GM12878 (cell line): ENCODE results near the gene HLA-DQA2. TPM values are rescaled to one million over a fixed set of nuclear protein-coding genes. Genes with fewer than 3 reads are reported as not detected.
A peak's percentile ranks its signal among the peaks of the same experiment; 100 is the strongest.

Experiments used
- ATAC-seq: fragments of 200-7000 bp; cut with Tn5 transposase; 3 replicates; pipeline ENCODE4 v1.9.1; 2020; ENCODE audit warnings: mild to moderate bottlenecking, moderate library complexity
- BruUV-seq: library from RNA; stranded (reverse); fragments of 400-500 nt; replicated peaks from 2 replicates; lab custom pipeline; 2021; lab: Mats Ljungman, UMichigan
- CTCF ChIA-PET: fragments of 300-600 bp; sonication (Branson Sonifier 250); formaldehyde crosslinking; extraction: SDS; loops from one replicate; lab custom pipeline; 2021; ENCODE audit warnings: inconsistent platforms; lab: Yijun Ruan, JAX
- POLR2A ChIA-PET: fragments of 350-600 bp; formaldehyde crosslinking; extraction: SDS; loops from one replicate; lab custom pipeline; 2021; ENCODE audit warnings: inconsistent platforms; lab: Charles Lee
- RAD21 ChIA-PET: fragments of 300-600 bp; sonication (Branson Sonifier 250); formaldehyde crosslinking; loops from one replicate; lab custom pipeline; 2023; ENCODE audit warnings: antibody characterized with exemption; ENCODE audit not compliant: unreplicated experiment; lab: Charles Lee
- SMC1A ChIA-PET: fragments of 300-600 bp; sonication (Branson Sonifier 250); formaldehyde crosslinking; loops from one replicate; lab custom pipeline; 2023; ENCODE audit not compliant: unreplicated experiment, uncharacterized antibody; lab: Charles Lee
- DNase-seq: peaks from one replicate; pipeline ENCODE4 v3.0.0-alpha.2; 2011; ENCODE audit warnings: low read depth, low spot score
- FAIRE-seq: peaks from 3 replicates; lab custom pipeline; 2011; peaks lifted over from hg19 to GRCh38; lab: Jason Lieb, UNC
- H2AFZ ChIP-seq: 2 replicates; pipeline ENCODE4 v1.6.0; 2011; ENCODE audit warnings: low read depth, low read length, control low read depth; ENCODE audit not compliant: control insufficient read depth
- H3K27ac ChIP-seq: 2 replicates; pipeline ENCODE4 v1.5.1; 2011; ENCODE audit warnings: control low read depth; ENCODE audit not compliant: control insufficient read depth, insufficient read depth
- H3K27me3 ChIP-seq, 2 experiments: replicated peaks in 1 of 2; 2 replicates each; pipeline versions ENCODE4 v1.6.0 to v1.6.1; 2011; ENCODE audit warnings: low read length in 1 of 2; ENCODE audit not compliant: control insufficient read depth in 2 of 2, insufficient read depth in 2 of 2
- H3K36me3 ChIP-seq, 2 experiments: 2 replicates each; pipeline ENCODE4 v1.5.1; 2011; ENCODE audit warnings: low read length in 1 of 2; ENCODE audit not compliant: control insufficient read depth in 2 of 2, insufficient read depth in 2 of 2
- H3K4me1 ChIP-seq: 2 replicates; pipeline ENCODE4 v1.6.1; 2011; ENCODE audit warnings: mild to moderate bottlenecking, low read length, moderate library complexity, mixed read lengths; ENCODE audit not compliant: control insufficient read depth, insufficient read depth
- H3K4me2 ChIP-seq: 2 replicates; pipeline ENCODE4 v1.6.0; 2011; ENCODE audit warnings: control low read depth; ENCODE audit not compliant: control insufficient read depth, insufficient read depth
- H3K4me3 ChIP-seq: fragments of 200-600 bp; sonication (generic); 2 replicates; pipeline ENCODE4 v1.5.1; 2016
- H3K79me2 ChIP-seq: 2 replicates; pipeline ENCODE4 v1.6.0; 2011; ENCODE audit warnings: low read length; ENCODE audit not compliant: control insufficient read depth, insufficient read depth
- H3K9ac ChIP-seq: 2 replicates; pipeline ENCODE4 v1.8.0; 2011; ENCODE audit warnings: low read length, control low read depth, mixed read lengths; ENCODE audit not compliant: control insufficient read depth, insufficient read depth
- H3K9me3 ChIP-seq: replicated peaks from 3 replicates; pipeline ENCODE4 v1.5.1; 2011; ENCODE audit warnings: mild to moderate bottlenecking, low read length; ENCODE audit not compliant: control insufficient read depth, insufficient read depth
- H4K20me1 ChIP-seq: 2 replicates; pipeline ENCODE4 v1.6.0; 2011; ENCODE audit not compliant: control insufficient read depth, insufficient read depth
- BCL11A ChIP-seq: IDR thresholded peaks from 2 replicates; pipeline ENCODE4 v1.6.1; 2011; ENCODE audit warnings: low read depth, low read length
- CREB1 ChIP-seq: IDR thresholded peaks from 2 replicates; pipeline ENCODE4 v1.6.1; 2012; ENCODE audit warnings: low read depth, mild to moderate bottlenecking, inconsistent platforms
- HDAC2 ChIP-seq: fragments of 200-600 bp; sonication (generic); IDR thresholded peaks from 2 replicates; pipeline ENCODE4 v1.6.1; 2017
- IRF3 ChIP-seq: fragments of 450-650 bp; IDR thresholded peaks from 2 replicates; pipeline ENCODE4 v1.6.1; 2014; ENCODE audit warnings: mild to moderate bottlenecking
- KLF5 ChIP-seq: fragments of 450-650 bp; IDR thresholded peaks from 2 replicates; pipeline ENCODE4 v1.6.1; 2014; ENCODE audit warnings: mild to moderate bottlenecking; ENCODE audit not compliant: partially characterized antibody
- MEF2A ChIP-seq: IDR thresholded peaks from 2 replicates; pipeline ENCODE4 v1.6.1; 2011; ENCODE audit warnings: low read depth, mild to moderate bottlenecking, low read length, moderate library complexity; ENCODE audit not compliant: insufficient read depth
- MYB ChIP-seq: fragments of 150-350 bp; IDR thresholded peaks from 2 replicates; pipeline ENCODE4 v1.6.1; 2014; ENCODE audit warnings: mild to moderate bottlenecking, low read depth, low read length, borderline replicate concordance
- NR2F1 ChIP-seq: fragments of 450-650 bp; conservative IDR thresholded peaks from 2 replicates; pipeline ENCODE4 v1.6.1; 2017; ENCODE audit warnings: mild to moderate bottlenecking
- POLR2A ChIP-seq: IDR thresholded peaks from 2 replicates; pipeline ENCODE4 v1.6.1; 2011; ENCODE audit warnings: low read depth, mild to moderate bottlenecking, low read length
- RCOR1 ChIP-seq: conservative IDR thresholded peaks from 2 replicates; pipeline ENCODE4 v1.6.1; 2012; ENCODE audit warnings: low read depth, low read length, improper control_type of control experiment
- RFX5 ChIP-seq: IDR thresholded peaks from 2 replicates; pipeline ENCODE4 v1.6.1; 2011; ENCODE audit warnings: low read depth, low read length, improper control_type of control experiment
- SPI1 ChIP-seq: IDR thresholded peaks from 2 replicates; pipeline ENCODE4 v1.6.1; 2011; ENCODE audit warnings: low read depth, mild to moderate bottlenecking, low read length, moderate library complexity, borderline replicate concordance; ENCODE audit not compliant: insufficient read depth
- SUZ12 ChIP-seq: fragments of 200-600 bp; sonication (generic); IDR thresholded peaks from one replicate; pipeline ENCODE4 v1.6.1; 2018; ENCODE audit warnings: antibody characterized with exemption, mild to moderate bottlenecking; ENCODE audit not compliant: unreplicated experiment
- TAF1 ChIP-seq: IDR thresholded peaks from 2 replicates; pipeline ENCODE4 v1.6.1; 2011; ENCODE audit warnings: mild to moderate bottlenecking, low read depth, low read length, borderline replicate concordance
- WGBS: methylation state at CpG from one replicate; pipeline ENCODE4 v1.1.6; 2016; ENCODE audit warnings: low lambda C conversion rate; ENCODE audit not compliant: insufficient replicate concordance, insufficient coverage; ENCODE audit errors: missing lambda C conversion rate; 5-methylcytosine and 5-hydroxymethylcytosine counted together
- in situ Hi-C: fragments of 300-500 bp; cut with MboI; formaldehyde crosslinking; loops from 9 replicates; pipeline ENCODE4 v1.14.3; 2018; ENCODE audit warnings: mixed read lengths
- intact Hi-C: fragments of 100-400 bp; cut with micrococcal nuclease; formaldehyde crosslinking; loops from one replicate; pipeline ENCODE4 v1.14.2; 2022; ENCODE audit not compliant: unreplicated experiment
- polyA plus RNA-seq, 11 experiments: library from polyadenylated mRNA; depleted of rRNA in 4 of 11; unstranded in 6 of 11; stranded (reverse) in 5 of 11; fragments of >200 nt; fragmentation: Nextera tagmentation in 4 of 11; fragmentation: Illumina TruSeq in 1 of 11; extraction: Ambion mirVana in 4 of 11; extraction: Trizol in 1 of 11; gene quantifications; 1 replicate in 1 of 11; 2 replicates in 10 of 11; pipeline versions ENCODE4 v1.2.1 to v1.2.3, GENCODE V29; 2011 to 2016; ENCODE audit warnings: inconsistent platforms in 2 of 11, missing spikeins in 2 of 11, low read depth in 1 of 11
- total RNA-seq, 4 experiments: library from RNA; depleted of rRNA in 3 of 4; stranded (reverse); fragments of >200 nt in 3 of 4; fragmentation: Illumina TruSeq in 1 of 4; extraction: Trizol in 1 of 4; gene quantifications; 2 replicates each; pipeline versions ENCODE4 v1.2.1 to v1.2.3, GENCODE V29; 2013 to 2021
- TF ChIP-seq, protein P1 (sequence below): fragments of 450-650 bp; formaldehyde crosslinking; IDR thresholded peaks from 2 replicates; pipeline ENCODE4 v1.4.0; 2020; ENCODE audit warnings: mild to moderate bottlenecking, moderate library complexity

Gene HLA-DQA2
- total and polyA plus RNA-seq, 10 of the 15 experiments (the other 5 are each of a cell fraction or from before 2014, with no cell fraction given) = 9.1 to 26.4 (median 16.3) TPM

DNA sequence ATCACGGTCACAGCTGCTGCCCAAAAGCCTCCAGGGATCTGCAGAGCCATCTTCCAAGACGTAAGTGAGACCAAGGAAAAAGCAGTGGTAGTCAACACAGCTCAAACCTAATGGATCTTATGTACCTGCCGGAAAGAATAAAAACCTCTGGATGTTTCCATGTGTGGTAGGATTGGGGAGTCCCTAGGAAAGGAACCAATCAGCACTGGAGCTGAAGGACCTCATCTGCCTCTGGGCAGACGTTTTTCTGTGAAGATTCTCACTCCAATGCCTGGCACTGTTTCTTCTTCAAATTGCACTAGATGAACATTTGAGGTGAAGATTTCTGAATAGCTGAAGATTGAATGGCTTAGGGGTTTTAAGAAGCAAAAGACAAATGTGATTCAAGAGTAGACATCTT is 22.2 kb downstream of the HLA-DQA2 start, which contains the start of gene HLA-DQB2:
TSS of gene HLA-DQB2 (minus strand) at position 112 of the 400 bp plus-strand sequence. CDS start at position 50, 62 bp downstream.
- no peak within 1 kb of the TSS for H3K4me2 ChIP-seq
- WGBS = 12% methylated on average over 4 of the region's 4 CpGs
- H3K36me3 ChIP-seq = no peaks in the 10 kb centered on the region
- in situ Hi-C loops (loop anchor here (5.0 kb wide), 1 partner anchor 96 kb away; the partner anchor contains the start of gene HLA-DQB1), intact Hi-C loops (no loop called here)
- ChIA-PET POLR2A (no interaction called here), SMC1A (interaction anchor here (1.1 kb wide), 1 partner anchor 22 kb away, joined by 4 read pairs; no protein-coding TSS in a partner anchor), CTCF (interaction anchor here (0.8 to 1.8 kb wide), 2 partner anchors 22 to 518 kb away, joined by 3 to 9 read pairs; no protein-coding TSS in a partner anchor), RAD21 (no interaction called here)
- H3K27me3 ChIP-seq = peaks cover 3% of the 10 kb centered on the region in 2 experiments; a peak in 3 of 4 replicates
- H4K20me1 ChIP-seq = no peaks in the 10 kb centered on the region
- no peak for FAIRE-seq
- TF ChIP-seq CREB1 (0 out of 2 replicates have a peak, but pooled peaks have one; percentile 15), MYB (no peak), SPI1 (no peak), RFX5 (peak; percentile 73; the same call in 1 of the 2 replicates), MEF2A (no peak)
- H3K4me1 ChIP-seq = no peaks in the 10 kb centered on the region
- no peak for ATAC-seq
- no peaks in the 10 kb centered on the region for H3K79me2 ChIP-seq
- no peak within 1 kb of the TSS for H3K27ac ChIP-seq
- H2AFZ ChIP-seq = no peak within 1 kb of the TSS
- no peak within 1 kb of the TSS for H3K9ac ChIP-seq
- H3K9me3 ChIP-seq = no peaks in the 10 kb centered on the region
- no peak for DNase-seq
- no peak within 1 kb of the TSS for H3K4me3 ChIP-seq
- BruUV-seq = no TSS peak

DNA sequence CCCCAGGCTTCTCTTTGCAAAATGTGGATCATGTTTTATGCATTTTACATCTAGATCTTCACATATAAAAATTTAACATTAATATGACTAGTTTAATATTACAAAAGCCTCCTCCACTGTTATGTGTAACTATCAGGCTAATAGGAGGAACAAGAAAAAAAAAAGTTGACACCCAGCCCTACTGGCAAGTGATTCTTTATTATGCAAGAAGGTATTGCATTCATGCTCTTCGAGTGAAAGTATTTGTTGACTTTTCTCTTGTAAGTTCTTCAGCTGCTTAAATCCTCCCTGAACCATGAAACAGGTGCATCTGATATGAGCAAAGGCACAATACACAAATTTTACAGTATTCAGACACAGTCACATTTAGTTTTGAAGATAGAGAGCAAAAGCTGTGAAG is 22.9 kb downstream of the HLA-DQA2 start:
- POLR2A ChIA-PET = no interaction called here
- CTCF ChIA-PET = interaction anchor here (0.8 to 1.8 kb wide), 2 partner anchors 21 to 519 kb away, joined by 3 to 9 read pairs; no protein-coding TSS in a partner anchor
- no TSS peak for BruUV-seq
- RAD21 ChIA-PET = no interaction called here
- no peaks in the 10 kb centered on the region for H3K4me1 ChIP-seq
- H3K36me3 ChIP-seq = no peaks in the 10 kb centered on the region
- peaks cover 3% of the 10 kb centered on the region in 2 experiments; a peak in 3 of 4 replicates for H3K27me3 ChIP-seq
- no peak for DNase-seq
- no peaks in the 10 kb centered on the region for H3K9me3 ChIP-seq
- H3K4me2 ChIP-seq = no peak overlapping the region
- no peak overlapping the region for H3K27ac ChIP-seq
- no peaks in the 10 kb centered on the region for H3K79me2 ChIP-seq
- H3K9ac ChIP-seq = no peak overlapping the region
- no peak for FAIRE-seq
- no peak overlapping the region for H2AFZ ChIP-seq
- no peaks in the 10 kb centered on the region for H4K20me1 ChIP-seq
- no peak for ATAC-seq
- WGBS = 15% methylated on average over 1 of the region's 1 CpG
- SMC1A ChIA-PET = no interaction called here
- intact Hi-C loops (no loop called here), in situ Hi-C loops (loop anchor here (5.0 kb wide), 1 partner anchor 97 kb away; the partner anchor contains the start of gene HLA-DQB1)
- no peak overlapping the region for H3K4me3 ChIP-seq
- TF ChIP-seq SUZ12 (no peak), RCOR1 (no peak), HDAC2 (no peak), KLF5 (no peak), NR2F1 (no peak), BCL11A (no peak), POLR2A (no peak), TAF1 (no peak), IRF3 (no peak)
- TF ChIP-seq, protein P1, sequence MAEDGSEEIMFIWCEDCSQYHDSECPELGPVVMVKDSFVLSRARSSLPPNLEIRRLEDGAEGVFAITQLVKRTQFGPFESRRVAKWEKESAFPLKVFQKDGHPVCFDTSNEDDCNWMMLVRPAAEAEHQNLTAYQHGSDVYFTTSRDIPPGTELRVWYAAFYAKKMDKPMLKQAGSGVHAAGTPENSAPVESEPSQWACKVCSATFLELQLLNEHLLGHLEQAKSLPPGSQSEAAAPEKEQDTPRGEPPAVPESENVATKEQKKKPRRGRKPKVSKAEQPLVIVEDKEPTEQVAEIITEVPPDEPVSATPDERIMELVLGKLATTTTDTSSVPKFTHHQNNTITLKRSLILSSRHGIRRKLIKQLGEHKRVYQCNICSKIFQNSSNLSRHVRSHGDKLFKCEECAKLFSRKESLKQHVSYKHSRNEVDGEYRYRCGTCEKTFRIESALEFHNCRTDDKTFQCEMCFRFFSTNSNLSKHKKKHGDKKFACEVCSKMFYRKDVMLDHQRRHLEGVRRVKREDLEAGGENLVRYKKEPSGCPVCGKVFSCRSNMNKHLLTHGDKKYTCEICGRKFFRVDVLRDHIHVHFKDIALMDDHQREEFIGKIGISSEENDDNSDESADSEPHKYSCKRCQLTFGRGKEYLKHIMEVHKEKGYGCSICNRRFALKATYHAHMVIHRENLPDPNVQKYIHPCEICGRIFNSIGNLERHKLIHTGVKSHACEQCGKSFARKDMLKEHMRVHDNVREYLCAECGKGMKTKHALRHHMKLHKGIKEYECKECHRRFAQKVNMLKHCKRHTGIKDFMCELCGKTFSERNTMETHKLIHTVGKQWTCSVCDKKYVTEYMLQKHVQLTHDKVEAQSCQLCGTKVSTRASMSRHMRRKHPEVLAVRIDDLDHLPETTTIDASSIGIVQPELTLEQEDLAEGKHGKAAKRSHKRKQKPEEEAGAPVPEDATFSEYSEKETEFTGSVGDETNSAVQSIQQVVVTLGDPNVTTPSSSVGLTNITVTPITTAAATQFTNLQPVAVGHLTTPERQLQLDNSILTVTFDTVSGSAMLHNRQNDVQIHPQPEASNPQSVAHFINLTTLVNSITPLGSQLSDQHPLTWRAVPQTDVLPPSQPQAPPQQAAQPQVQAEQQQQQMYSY (CRISPR knock-in tag) = no peak
